Lower lobe of right lung (tissue), 2 donors: Measurements from ENCODE around the gene MCU. TPM values are rescaled to one million over a fixed set of nuclear protein-coding genes. Genes with fewer than 3 reads are reported as not detected.
"Not testable (repeated sequence)": the region's sequence is repeated elsewhere in the genome, so short reads cannot be mapped to it uniquely, and the experiment has no call there.

Source experiments
- ATAC-seq, 2 donors: fragments of 200-7000 bp; cut with Tn5 transposase; one replicate each; pipeline ENCODE4 v1.9.1; 2020 to 2022; ENCODE audit warnings: mild to moderate bottlenecking in 2 of 2, moderate library complexity in 2 of 2
- DNase-seq: peaks from one replicate; pipeline ENCODE4 v3.0.0-alpha.2; 2020
- H3K27ac ChIP-seq: fragments of 200-600 bp; one replicate; pipeline ENCODE4 v1.8.0; 2022
- H3K27me3 ChIP-seq: fragments of 200-600 bp; one replicate; pipeline ENCODE4 v1.8.0; 2022; ENCODE audit warnings: low read depth
- H3K36me3 ChIP-seq: fragments of 200-600 bp; one replicate; pipeline ENCODE4 v1.8.0; 2022; ENCODE audit warnings: mild to moderate bottlenecking
- H3K4me1 ChIP-seq: fragments of 200-600 bp; one replicate; pipeline ENCODE4 v1.8.0; 2022
- H3K4me3 ChIP-seq: fragments of 200-600 bp; one replicate; pipeline ENCODE4 v1.8.0; 2022; ENCODE audit warnings: mild to moderate bottlenecking
- H3K9me3 ChIP-seq: fragments of 200-600 bp; one replicate; pipeline ENCODE4 v1.8.0; 2022
- CTCF ChIP-seq: fragments of 200-600 bp; IDR thresholded peaks from one replicate; pipeline ENCODE4 v1.8.0; 2022; ENCODE audit warnings: antibody characterized with exemption, mild to moderate bottlenecking
- intact Hi-C: fragments of 100-400 bp; cut with DNase I; formaldehyde crosslinking; loops from one replicate; pipeline ENCODE4 v1.11.0; 2022
- total RNA-seq: library from RNA; stranded (reverse); fragmentation: NEBNext Ultra II Directional; extraction: Animal tissue kit (Norgen Biotek cat#: 25700); gene quantifications from one replicate; pipeline ENCODE4 v1.2.1, GENCODE V29; 2021
- donor health status: DM: no; HTN: yes; CAD: no; lungs with severe emphysema.

The MCU gene
- total RNA-seq, 1 donor from 2014 or later: 24.2 TPM

- Histone ChIP-seq H3K27me3 (no peaks in the 10 kb centered on the region), H3K4me3 (no peak overlapping the region), H3K9me3 (no peaks in the 10 kb centered on the region), H3K36me3 (no peaks in the 10 kb centered on the region), H3K4me1 (no peaks in the 10 kb centered on the region), H3K27ac (no peak overlapping the region)
- no peak for TF ChIP-seq CTCF
- intact Hi-C loops: no loop called here
- no peak for ATAC-seq
- DNase-seq: no peak
These were observed 30.5 kb upstream of the MCU start for GRCh38 chr10:72661431-72661830.

GRCh38 chr10:72663971-72664370, 28.0 kb upstream of the MCU start:
- intact Hi-C loops: no loop called here
- H3K36me3 ChIP-seq: no peaks in the 10 kb centered on the region
- H3K4me3 ChIP-seq: no peak overlapping the region
- no peaks in the 10 kb centered on the region for H3K27me3 ChIP-seq
- ATAC-seq: no peak
- DNase-seq: no peak
- no peaks in the 10 kb centered on the region for H3K9me3 ChIP-seq
- no peak overlapping the region for H3K27ac ChIP-seq
- no peak for TF ChIP-seq CTCF
- no peaks in the 10 kb centered on the region for H3K4me1 ChIP-seq

DNA sequence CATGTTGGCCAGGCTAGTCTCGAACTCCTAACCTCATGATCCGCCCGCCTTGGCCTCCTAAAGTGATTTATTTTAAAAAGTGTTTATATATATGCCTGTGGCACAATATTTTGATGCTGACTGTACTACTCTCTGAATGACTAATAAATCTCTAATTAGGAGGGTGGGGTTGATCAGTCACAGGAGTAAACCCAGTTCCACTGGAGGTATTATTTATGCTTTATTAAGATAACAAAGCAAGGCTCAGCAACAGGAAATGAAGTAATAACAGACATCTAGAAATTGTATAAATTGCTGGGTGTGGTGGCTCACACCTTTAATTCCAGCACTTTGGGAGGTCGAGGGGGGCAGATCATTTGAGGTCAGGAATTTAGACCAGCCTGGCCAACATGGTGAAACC, 26.0 kb upstream of the MCU start:
- no peaks in the 10 kb centered on the region for H3K27me3 ChIP-seq
- H3K9me3 ChIP-seq: no peaks in the 10 kb centered on the region
- no peak for TF ChIP-seq CTCF
- no peaks in the 10 kb centered on the region for H3K4me1 ChIP-seq
- H3K27ac ChIP-seq: no peak overlapping the region
- H3K4me3 ChIP-seq: no peak overlapping the region
- H3K36me3 ChIP-seq: no peaks in the 10 kb centered on the region
- intact Hi-C loops: no loop called here
- ATAC-seq (no peak), DNase-seq (no peak)

GRCh38 chr10:72667207-72667864, 24.6 kb upstream of the MCU start:
- Histone ChIP-seq H3K9me3 (no peaks in the 10 kb centered on the region), H3K27ac (no peak overlapping the region), H3K36me3 (no peaks in the 10 kb centered on the region), H3K4me3 (no peak overlapping the region), H3K27me3 (no peaks in the 10 kb centered on the region), H3K4me1 (no peaks in the 10 kb centered on the region)
- DNase-seq: no peak
- ATAC-seq: no peak
- intact Hi-C loops: no loop called here
- no peak for TF ChIP-seq CTCF

DNA sequence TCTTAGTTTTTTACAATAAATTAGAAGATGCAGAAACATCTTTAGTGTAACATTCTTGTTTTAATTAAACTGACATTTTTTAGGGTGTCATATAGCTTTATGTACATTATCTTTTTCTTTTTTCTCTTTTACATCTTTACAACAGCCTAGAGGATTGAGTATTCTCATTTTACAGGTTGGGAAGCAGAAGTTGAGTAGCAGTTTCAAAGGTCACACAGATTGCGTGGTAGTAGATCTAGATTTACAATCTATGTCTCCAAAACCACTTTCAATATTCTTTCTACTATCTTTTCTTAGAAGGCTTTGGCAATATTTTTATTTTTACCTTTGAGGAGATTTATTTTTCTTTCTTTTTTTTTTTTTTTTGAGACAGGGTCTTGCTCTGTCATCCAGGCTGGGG, 18.7 kb upstream of the MCU start:
- Histone ChIP-seq H3K36me3 (no peaks in the 10 kb centered on the region), H3K9me3 (no peaks in the 10 kb centered on the region), H3K27me3 (no peaks in the 10 kb centered on the region), H3K4me3 (no peak overlapping the region), H3K27ac (no peak overlapping the region), H3K4me1 (no peaks in the 10 kb centered on the region)
- DNase-seq (no peak), ATAC-seq (no peak)
- intact Hi-C loops: no loop called here
- no peak for TF ChIP-seq CTCF

GRCh38 chr10:72674174-72674573, 17.8 kb upstream of the MCU start:
- intact Hi-C loops, H3K27me3 ChIP-seq, DNase-seq, H3K36me3 ChIP-seq, ATAC-seq, H3K27ac ChIP-seq, H3K9me3 ChIP-seq, H3K4me1 ChIP-seq, H3K4me3 ChIP-seq: not testable (repeated sequence)
